ENCODE measurements around the gene RALB. TPM values are rescaled to one million over a fixed set of nuclear protein-coding genes. Genes with fewer than 3 reads are reported as not detected.

The RALB gene
- total RNA-seq, 1 experiment from 2014 or later = 24.6 TPM

GRCh38 chr2:120230515-120231471, 21.9 kb upstream of the RALB start:
- Histone ChIP-seq H4K8ac (replicated peaks; ENCODE audit: insufficient read length, low read depth, low read length) (no peak overlapping the region), H2AFZ (ENCODE audit: low read length) (no peak overlapping the region), H2BK120ac (ENCODE audit: low read depth, low read length, poor library complexity, severe bottlenecking) (no peak overlapping the region), H2BK12ac (ENCODE audit: insufficient read length, low read depth, low read length) (no peak overlapping the region), H3K14ac (ENCODE audit: insufficient read depth, low read length) (no peak overlapping the region), H3K79me2 (ENCODE audit: insufficient read depth, low read length) (no peaks in the 10 kb centered on the region), H3K79me1 (ENCODE audit: insufficient read depth, low read depth, low read length, poor library complexity, severe bottlenecking) (no peaks in the 10 kb centered on the region), H2AK5ac (ENCODE audit: insufficient read length, low read length) (no peak overlapping the region), H2BK15ac (ENCODE audit: low read depth, low read length) (no peak overlapping the region), H3K56ac (ENCODE audit: insufficient read length, low read depth, low read length) (no peak overlapping the region), H2BK5ac (ENCODE audit: insufficient read length, low read length) (no peak overlapping the region), H3K23ac (ENCODE audit: insufficient read length, low read depth, low read length) (no peak overlapping the region), H3T11ph (ENCODE audit: low read length) (no peak overlapping the region), H3K9ac (ENCODE audit: extremely low read depth, insufficient read length, low read length) (no peak overlapping the region), H2BK20ac (ENCODE audit: low read depth, low read length, poor library complexity, severe bottlenecking) (no peak overlapping the region), H3K27me3 (ENCODE audit: insufficient read depth, low read length) (no peaks in the 10 kb centered on the region), H3K23me2 (ENCODE audit: insufficient read length, low read depth, low read length, poor library complexity, severe bottlenecking) (no peaks in the 10 kb centered on the region), H3K4ac (ENCODE audit: low read depth, low read length) (no peak overlapping the region), H4K5ac (ENCODE audit: insufficient read length, low read depth, low read length) (no peak overlapping the region), H3K4me2 (ENCODE audit: insufficient read depth, insufficient read length, low read length) (no peak overlapping the region), H3K9me3 (ENCODE audit: control insufficient read depth, low read depth, low read length) (no peaks in the 10 kb centered on the region), H4K20me1 (ENCODE audit: control insufficient read depth, insufficient read depth, insufficient read length) (no peaks in the 10 kb centered on the region), H4K91ac (ENCODE audit: insufficient read length, low read depth, low read length) (no peak overlapping the region), H3K27ac (ENCODE audit: insufficient read length, low read depth, low read length) (no peak overlapping the region), H3K4me1 (ENCODE audit: insufficient read depth, low read length) (no peaks in the 10 kb centered on the region), H3K18ac (ENCODE audit: insufficient read length, low read depth, low read length) (no peak overlapping the region)
- DNase-seq = peak; percentile 21
- H3K27me3 Mint-ChIP-seq (ENCODE audit: low read depth) = peaks cover 40% of the 10 kb centered on the region
- WGBS (ENCODE audit: extremely low coverage, insufficient read length, low lambda C conversion rate) = no CpG with 5 or more reads among the region's 17 CpGs
- H3K9me3 Mint-ChIP-seq = peaks cover 5 to 7% of the 10 kb centered on the region in 2 experiments; a peak in 2 of 5 replicates
- H3K36me3 Mint-ChIP-seq (ENCODE audit: insufficient read depth in 1 of 3, low read depth in 3 of 3) = no peaks in the 10 kb centered on the region; a peak in 1 of 7 replicates
- H3K4me3 Mint-ChIP-seq = no peak overlapping the region
- peaks cover 2 to 5% of the 10 kb centered on the region in 2 experiments; a peak in 2 of 4 replicates for H3K4me1 Mint-ChIP-seq
- H3K27ac Mint-ChIP-seq = peak overlapping the region in 1 of 3 experiments; percentile 12; a peak in 1 of 7 replicates
- no peak for TF ChIP-seq CTCF (conservative IDR thresholded peaks at IDR 0.05)

Measured in H9 (cell line).